GM12864 (cell line): ENCODE results near the gene TAGAP.

Source experiments
- DNase-seq: peaks from one replicate; pipeline ENCODE4 v3.0.0-alpha.2; 2011; ENCODE audit warnings: low read depth
- H3K4me3 ChIP-seq: 2 replicates; pipeline ENCODE4 v1.5.1; 2011; ENCODE audit warnings: mild to moderate bottlenecking, low read depth, low read length, control low read depth
- TF ChIP-seq, protein P1 (sequence below): IDR thresholded peaks from 2 replicates; pipeline ENCODE4 v1.5.1; 2011; ENCODE audit warnings: low read depth, mild to moderate bottlenecking, moderate library complexity, low read length, control low read depth, inconsistent platforms; ENCODE audit errors: missing control alignments

Gene TAGAP

GRCh38 chr6:158987657-158988056 lies 57.1 kb downstream of the TAGAP start:
- TF ChIP-seq, protein P1, sequence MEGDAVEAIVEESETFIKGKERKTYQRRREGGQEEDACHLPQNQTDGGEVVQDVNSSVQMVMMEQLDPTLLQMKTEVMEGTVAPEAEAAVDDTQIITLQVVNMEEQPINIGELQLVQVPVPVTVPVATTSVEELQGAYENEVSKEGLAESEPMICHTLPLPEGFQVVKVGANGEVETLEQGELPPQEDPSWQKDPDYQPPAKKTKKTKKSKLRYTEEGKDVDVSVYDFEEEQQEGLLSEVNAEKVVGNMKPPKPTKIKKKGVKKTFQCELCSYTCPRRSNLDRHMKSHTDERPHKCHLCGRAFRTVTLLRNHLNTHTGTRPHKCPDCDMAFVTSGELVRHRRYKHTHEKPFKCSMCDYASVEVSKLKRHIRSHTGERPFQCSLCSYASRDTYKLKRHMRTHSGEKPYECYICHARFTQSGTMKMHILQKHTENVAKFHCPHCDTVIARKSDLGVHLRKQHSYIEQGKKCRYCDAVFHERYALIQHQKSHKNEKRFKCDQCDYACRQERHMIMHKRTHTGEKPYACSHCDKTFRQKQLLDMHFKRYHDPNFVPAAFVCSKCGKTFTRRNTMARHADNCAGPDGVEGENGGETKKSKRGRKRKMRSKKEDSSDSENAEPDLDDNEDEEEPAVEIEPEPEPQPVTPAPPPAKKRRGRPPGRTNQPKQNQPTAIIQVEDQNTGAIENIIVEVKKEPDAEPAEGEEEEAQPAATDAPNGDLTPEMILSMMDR, result no peak
- DNase-seq, result no peak
- H3K4me3 ChIP-seq, result no peak overlapping the region
